Omental fat pad (tissue), 4 donors: ENCODE data around the gene PARM1. TPM values are rescaled to one million over a fixed set of nuclear protein-coding genes. Genes with fewer than 3 reads are reported as not detected.
"Not testable (repeated sequence)": the region's sequence is repeated elsewhere in the genome, so short reads cannot be mapped to it uniquely, and the experiment has no call there.

Source experiments
- ATAC-seq: fragments of 150-250 bp; one replicate; pipeline ENCODE4 v1.9.1; 2016; ENCODE audit warnings: mild to moderate bottlenecking, moderate library complexity; ENCODE audit not compliant: low FRiP score
- DNase-seq: peaks from one replicate; pipeline ENCODE4 v3.0.0-alpha.2; 2019; ENCODE audit warnings: low spot score
- CTCF ChIP-seq, 3 donors: fragments of 450-650 bp; IDR thresholded peaks; one replicate each; pipeline ENCODE4 v1.5.1; 2016 to 2017; ENCODE audit warnings: antibody characterized with exemption in 3 of 3, mild to moderate bottlenecking in 3 of 3, moderate library complexity in 2 of 3
- total RNA-seq, 4 donors: library from RNA; depleted of rRNA; stranded (reverse); fragments of >200 nt; gene quantifications; one replicate each; pipeline ENCODE4 v1.1.0, GENCODE V29; 2016

The PARM1 gene
- total RNA-seq, 4 donors from 2014 or later = 25.4 to 99.8 (median 32.6) TPM

- DNase-seq (no peak), ATAC-seq (no peak)
- TF ChIP-seq CTCF (IDR thresholded peaks at IDR 0.05) = no peak
Observed at GRCh38 chr4:74975848-74976824, 43.2 kb downstream of the PARM1 start.

GRCh38 chr4:74982546-74983252, 49.8 kb downstream of the PARM1 start:
- ATAC-seq (no peak), DNase-seq (no peak)
- TF ChIP-seq CTCF (IDR thresholded peaks at IDR 0.05) = no peak

- ATAC-seq (no peak), DNase-seq (no peak)
- no peak for TF ChIP-seq CTCF (IDR thresholded peaks at IDR 0.05)
Observed at GRCh38 chr4:74983253-74983635, 50.3 kb downstream of the PARM1 start.

- no peak for TF ChIP-seq CTCF (IDR thresholded peaks at IDR 0.05)
- DNase-seq (no peak), ATAC-seq (no peak)
Observed at GRCh38 chr4:74990276-74990875, 57.5 kb downstream of the PARM1 start.

- ATAC-seq = not testable (repeated sequence)
Observed at GRCh38 chr4:74994436-74994835, 61.5 kb downstream of the PARM1 start.

GRCh38 chr4:74996996-74997395, 64.1 kb downstream of the PARM1 start:
- no peak for TF ChIP-seq CTCF (IDR thresholded peaks at IDR 0.05)
- DNase-seq (no peak), ATAC-seq (no peak)

More at GRCh38 chr4:74994436-74994835, 61.5 kb downstream of the PARM1 start:
- DNase-seq = not testable (repeated sequence)
